OCI-LY1 (cell line): ENCODE measurements around the gene ASB2.

Experiments used
- H2AFZ ChIP-seq: fragments of 200-600 bp; sonication (generic), shearing (Covaris generic); 2 replicates; pipeline ENCODE4 v1.6.0; 2014; ENCODE audit warnings: antibody characterized with exemption, mild to moderate bottlenecking, low read length
- H3F3A ChIP-seq: fragments of 200-600 bp; sonication (generic), shearing (Covaris generic); 2 replicates; pipeline ENCODE4 v1.6.0; 2014; ENCODE audit warnings: mild to moderate bottlenecking, antibody characterized with exemption, low read length, moderate library complexity; ENCODE audit not compliant: insufficient read depth
- H3K27ac ChIP-seq: fragments of 200-600 bp; sonication (generic); 2 replicates; pipeline ENCODE4 v1.5.1; 2014; ENCODE audit warnings: low read length, mixed run types, mild to moderate bottlenecking, low read depth; ENCODE audit not compliant: poor library complexity, severe bottlenecking
- H3K27me3 ChIP-seq: fragments of 200-600 bp; sonication (generic); 2 replicates; pipeline ENCODE4 v1.6.0; 2014; ENCODE audit warnings: antibody characterized with exemption, mild to moderate bottlenecking, low read length, moderate library complexity; ENCODE audit not compliant: insufficient read depth
- H3K36me3 ChIP-seq: fragments of 200-600 bp; sonication (generic); 2 replicates; pipeline ENCODE4 v1.6.1; 2014; ENCODE audit warnings: mild to moderate bottlenecking, antibody characterized with exemption, low read length, moderate library complexity, mixed read lengths; ENCODE audit not compliant: insufficient read depth
- H3K4me1 ChIP-seq: fragments of 200-600 bp; sonication (generic); 2 replicates; pipeline ENCODE4 v1.5.1; 2014; ENCODE audit warnings: mild to moderate bottlenecking, low read length, moderate library complexity; ENCODE audit not compliant: insufficient read depth, severe bottlenecking
- H3K4me2 ChIP-seq: fragments of 200-600 bp; sonication (generic), shearing (Covaris generic); 2 replicates; pipeline ENCODE4 v1.6.1; 2014; ENCODE audit warnings: low read length
- H3K4me3 ChIP-seq: fragments of 200-600 bp; sonication (generic); 2 replicates; pipeline ENCODE4 v1.5.1; 2014; ENCODE audit warnings: low read length, low read depth, mild to moderate bottlenecking, mixed read lengths; ENCODE audit not compliant: poor library complexity, severe bottlenecking
- H3K79me2 ChIP-seq: fragments of 200-600 bp; shearing (Covaris generic); 2 replicates; pipeline ENCODE4 v1.6.1; 2016; ENCODE audit warnings: mixed run types, low read length, mixed read lengths; ENCODE audit not compliant: insufficient read depth
- H3K9ac ChIP-seq: fragments of 200-600 bp; sonication (generic), shearing (Covaris generic); 2 replicates; pipeline ENCODE4 v1.6.1; 2014; ENCODE audit warnings: mild to moderate bottlenecking, low read length, mixed read lengths
- H3K9me2 ChIP-seq: fragments of 200-600 bp; sonication (generic), shearing (Covaris generic); 2 replicates; pipeline ENCODE4 v1.6.1; 2014; ENCODE audit warnings: low read depth, mild to moderate bottlenecking, low read length, mixed read lengths
- H3K9me3 ChIP-seq: fragments of 200-600 bp; shearing (Covaris generic); 2 replicates; pipeline ENCODE4 v1.6.1; 2014; ENCODE audit warnings: low read length, mixed read lengths
- H4K20me1 ChIP-seq: fragments of 200-600 bp; sonication (generic), shearing (Covaris generic); 2 replicates; pipeline ENCODE4 v1.6.0; 2016; ENCODE audit warnings: mild to moderate bottlenecking, low read length; ENCODE audit not compliant: insufficient read depth
- EZH2 ChIP-seq: fragments of 200-600 bp; sonication (generic), shearing (Covaris generic); IDR thresholded peaks from 2 replicates; pipeline ENCODE4 v1.8.0; 2017; ENCODE audit warnings: borderline replicate concordance, mixed run types, mild to moderate bottlenecking, antibody characterized with exemption, low read length, moderate library complexity, mixed read lengths
- TF ChIP-seq, protein P1 (sequence below): fragments of 200-600 bp; sonication (generic), shearing (Covaris generic); IDR thresholded peaks from 2 replicates; pipeline ENCODE4 v1.5.1; 2017; ENCODE audit warnings: mild to moderate bottlenecking, antibody characterized with exemption, low read length, moderate library complexity, mixed read lengths

Gene ASB2

GRCh38 chr14:94011795-94012194 is 35.4 kb upstream of the ASB2 start:
- H3K27ac ChIP-seq = no peak overlapping the region
- no peaks in the 10 kb centered on the region for H3F3A ChIP-seq
- H4K20me1 ChIP-seq = no peaks in the 10 kb centered on the region
- no peaks in the 10 kb centered on the region for H3K36me3 ChIP-seq
- H3K9me2 ChIP-seq = no peaks in the 10 kb centered on the region
- H3K9me3 ChIP-seq = no peaks in the 10 kb centered on the region
- no peaks in the 10 kb centered on the region for H3K4me1 ChIP-seq
- H3K4me3 ChIP-seq = no peak overlapping the region
- H3K79me2 ChIP-seq = no peaks in the 10 kb centered on the region
- no peak overlapping the region for H2AFZ ChIP-seq
- TF ChIP-seq EZH2 = no peak
- TF ChIP-seq, protein P1, sequence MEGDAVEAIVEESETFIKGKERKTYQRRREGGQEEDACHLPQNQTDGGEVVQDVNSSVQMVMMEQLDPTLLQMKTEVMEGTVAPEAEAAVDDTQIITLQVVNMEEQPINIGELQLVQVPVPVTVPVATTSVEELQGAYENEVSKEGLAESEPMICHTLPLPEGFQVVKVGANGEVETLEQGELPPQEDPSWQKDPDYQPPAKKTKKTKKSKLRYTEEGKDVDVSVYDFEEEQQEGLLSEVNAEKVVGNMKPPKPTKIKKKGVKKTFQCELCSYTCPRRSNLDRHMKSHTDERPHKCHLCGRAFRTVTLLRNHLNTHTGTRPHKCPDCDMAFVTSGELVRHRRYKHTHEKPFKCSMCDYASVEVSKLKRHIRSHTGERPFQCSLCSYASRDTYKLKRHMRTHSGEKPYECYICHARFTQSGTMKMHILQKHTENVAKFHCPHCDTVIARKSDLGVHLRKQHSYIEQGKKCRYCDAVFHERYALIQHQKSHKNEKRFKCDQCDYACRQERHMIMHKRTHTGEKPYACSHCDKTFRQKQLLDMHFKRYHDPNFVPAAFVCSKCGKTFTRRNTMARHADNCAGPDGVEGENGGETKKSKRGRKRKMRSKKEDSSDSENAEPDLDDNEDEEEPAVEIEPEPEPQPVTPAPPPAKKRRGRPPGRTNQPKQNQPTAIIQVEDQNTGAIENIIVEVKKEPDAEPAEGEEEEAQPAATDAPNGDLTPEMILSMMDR = no peak
- H3K9ac ChIP-seq = no peak overlapping the region
- H3K27me3 ChIP-seq = peaks cover 11% of the 10 kb centered on the region
- H3K4me2 ChIP-seq = no peak overlapping the region

- Histone ChIP-seq H3K4me2 (no peak overlapping the region), H3F3A (no peaks in the 10 kb centered on the region)
Observed at GRCh38 chr14:94010625-94011024, 34.3 kb upstream of the ASB2 start.

GRCh38 chr14:94009767-94010166 is 33.4 kb upstream of the ASB2 start:
- Histone ChIP-seq H2AFZ (no peak overlapping the region), H3F3A (no peaks in the 10 kb centered on the region), H3K4me2 (no peak overlapping the region), H3K27me3 (peaks cover 5% of the 10 kb centered on the region), H3K9me2 (no peaks in the 10 kb centered on the region), H3K4me3 (no peak overlapping the region), H3K9me3 (no peaks in the 10 kb centered on the region), H3K27ac (no peak overlapping the region), H3K79me2 (no peaks in the 10 kb centered on the region), H3K36me3 (no peaks in the 10 kb centered on the region), H3K9ac (no peak overlapping the region), H4K20me1 (no peaks in the 10 kb centered on the region), H3K4me1 (peaks cover 3% of the 10 kb centered on the region)
- TF ChIP-seq, protein P1 = no peak
- no peak for TF ChIP-seq EZH2

More at GRCh38 chr14:94010625-94011024, 34.3 kb upstream of the ASB2 start:
- Histone ChIP-seq H3K27me3 (peaks cover 8% of the 10 kb centered on the region), H3K79me2 (no peaks in the 10 kb centered on the region), H3K4me1 (no peaks in the 10 kb centered on the region), H2AFZ (no peak overlapping the region), H3K36me3 (no peaks in the 10 kb centered on the region), H3K9me3 (no peaks in the 10 kb centered on the region), H3K9me2 (no peaks in the 10 kb centered on the region), H3K4me3 (no peak overlapping the region), H3K9ac (no peak overlapping the region), H3K27ac (no peak overlapping the region), H4K20me1 (no peaks in the 10 kb centered on the region)
- no peak for TF ChIP-seq EZH2
- TF ChIP-seq, protein P1 = no peak
